ENCODE results near the gene AAGAB.
"Not testable (repeated sequence)": the region's sequence is repeated elsewhere in the genome, so short reads cannot be mapped to it uniquely, and the experiment has no call there.

Gene AAGAB

DNA sequence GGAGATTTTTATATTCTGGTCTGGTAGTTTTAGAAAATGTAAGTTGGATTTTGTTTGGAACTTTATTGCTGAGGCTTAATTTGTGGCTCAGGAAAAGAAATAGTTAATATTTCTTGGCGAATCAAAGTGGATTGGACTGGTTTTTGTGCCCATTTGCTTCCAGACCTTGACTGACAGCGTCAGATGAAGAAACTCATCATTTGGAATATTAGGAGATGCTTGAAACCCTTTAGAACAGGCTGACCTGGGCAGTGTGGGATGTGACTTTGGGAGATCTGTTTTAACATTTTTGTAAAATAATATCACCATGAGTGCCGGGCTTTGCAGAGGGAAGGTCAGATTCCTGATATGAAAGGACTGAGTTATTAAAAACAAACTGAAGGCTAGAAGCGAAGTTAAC is 83.0 kb downstream of the AAGAB start:
- no peak for DNase-seq (ENCODE audit: low read depth)

GRCh38 chr15:67170143-67170925 is 84.1 kb downstream of the AAGAB start:
- no peak for DNase-seq (ENCODE audit: low read depth)

GRCh38 chr15:67168694-67169093 is 85.8 kb downstream of the AAGAB start:
- DNase-seq (ENCODE audit: low read depth): no peak

DNA sequence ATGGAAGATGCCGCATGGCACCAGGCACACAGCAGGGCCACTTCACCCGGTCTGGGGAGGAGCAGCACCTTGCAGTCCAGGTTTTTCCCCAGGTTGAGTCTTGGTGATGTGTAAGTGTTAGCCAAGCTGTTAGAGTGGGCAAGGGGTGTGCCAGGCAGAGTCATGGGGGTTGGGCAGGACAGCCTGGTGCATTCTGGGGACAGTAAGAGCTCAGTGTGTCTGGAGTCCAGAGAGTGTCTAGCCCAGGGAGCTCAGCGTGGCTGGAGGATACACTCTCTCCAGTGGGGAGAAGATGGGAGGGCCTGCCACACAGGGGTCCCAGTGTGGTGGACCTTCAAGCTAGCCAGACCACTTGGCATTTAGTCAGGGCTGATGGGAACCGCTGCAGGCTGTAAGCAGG is 87.4 kb downstream of the AAGAB start:
- DNase-seq (ENCODE audit: low read depth): no peak

DNA sequence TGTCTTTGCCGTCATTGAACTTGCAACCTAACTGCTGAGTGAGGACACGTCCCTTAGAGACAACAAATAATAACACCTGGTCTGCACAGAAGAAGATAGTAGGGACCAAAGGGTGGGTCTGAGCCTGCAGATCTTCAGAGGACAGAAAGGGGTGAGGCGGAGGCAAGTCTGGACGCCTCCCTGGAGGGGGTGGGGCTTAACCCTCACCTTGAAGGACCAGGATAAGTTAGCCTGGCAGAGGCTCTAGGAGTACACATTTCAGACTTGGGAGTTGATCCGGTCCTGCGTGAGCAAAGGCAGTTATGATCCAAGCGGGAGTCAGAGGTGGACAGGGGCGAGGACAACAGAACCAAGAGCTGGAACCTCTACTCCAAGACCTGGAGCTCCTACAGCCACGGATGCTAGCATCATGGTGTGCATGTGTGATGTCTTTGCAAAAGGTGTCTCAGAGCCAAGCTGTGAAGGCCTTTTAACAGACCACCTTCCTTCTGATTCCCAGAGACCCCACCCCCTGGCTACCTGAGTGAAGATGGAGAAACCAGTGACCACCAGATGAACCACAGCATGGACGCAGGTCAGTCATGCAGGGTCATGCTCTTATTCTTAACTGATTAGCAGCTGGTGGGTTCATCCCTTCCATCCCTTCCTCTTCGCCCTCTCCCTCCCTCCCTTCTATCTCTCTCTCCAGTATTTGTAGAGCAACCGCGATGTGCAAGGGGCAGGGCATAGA is 88.0 kb downstream of the AAGAB start:
- DNase-seq (ENCODE audit: low read depth): no peak

DNA sequence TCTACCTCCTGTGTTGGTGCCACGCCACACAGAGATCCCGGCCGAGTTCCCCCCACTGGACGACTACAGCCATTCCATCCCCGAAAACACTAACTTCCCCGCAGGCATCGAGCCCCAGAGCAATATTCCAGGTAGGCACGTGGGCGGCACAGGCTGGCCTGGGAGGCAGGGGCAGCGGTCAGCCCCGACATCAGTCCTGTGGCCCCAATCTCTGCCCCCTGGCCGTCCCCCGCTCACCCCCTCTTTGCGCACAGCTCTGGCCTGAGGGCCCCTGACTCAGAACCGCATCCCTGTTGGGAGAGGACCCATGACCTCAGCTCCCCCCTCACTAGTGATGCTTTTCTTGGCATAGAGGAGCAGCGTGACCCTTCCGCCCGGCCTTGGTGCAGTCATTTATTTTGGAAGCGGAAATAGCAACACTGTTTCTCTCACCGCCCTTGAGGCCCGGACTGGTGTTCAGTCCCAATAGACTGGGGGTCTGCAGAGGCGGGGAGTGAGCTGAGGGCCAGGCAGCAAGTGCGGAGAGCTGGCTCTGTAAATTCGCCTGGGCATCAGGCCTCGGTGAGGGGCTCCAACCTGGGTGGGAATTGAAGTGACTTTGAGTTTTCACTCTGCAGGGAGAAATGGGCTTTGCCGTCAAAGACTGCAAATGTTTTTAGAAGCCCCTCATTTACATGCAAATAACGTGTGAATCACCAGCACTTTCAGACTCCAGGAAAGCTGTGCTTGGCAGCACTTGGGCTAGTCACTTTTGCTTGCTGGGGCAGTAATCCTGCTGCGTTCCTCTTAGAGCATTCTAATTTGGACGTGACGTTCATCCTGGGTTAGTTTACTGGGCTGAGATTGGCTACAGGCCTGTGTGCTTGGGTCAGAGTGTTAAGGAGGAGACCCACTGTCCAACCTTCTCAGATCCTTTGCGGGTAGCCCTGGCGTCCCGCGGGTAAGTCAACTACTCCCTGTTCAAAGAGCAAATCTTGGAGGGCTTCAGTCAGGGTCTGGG is 88.9 kb downstream of the AAGAB start:
- no peak for DNase-seq (ENCODE audit: low read depth)

DNA sequence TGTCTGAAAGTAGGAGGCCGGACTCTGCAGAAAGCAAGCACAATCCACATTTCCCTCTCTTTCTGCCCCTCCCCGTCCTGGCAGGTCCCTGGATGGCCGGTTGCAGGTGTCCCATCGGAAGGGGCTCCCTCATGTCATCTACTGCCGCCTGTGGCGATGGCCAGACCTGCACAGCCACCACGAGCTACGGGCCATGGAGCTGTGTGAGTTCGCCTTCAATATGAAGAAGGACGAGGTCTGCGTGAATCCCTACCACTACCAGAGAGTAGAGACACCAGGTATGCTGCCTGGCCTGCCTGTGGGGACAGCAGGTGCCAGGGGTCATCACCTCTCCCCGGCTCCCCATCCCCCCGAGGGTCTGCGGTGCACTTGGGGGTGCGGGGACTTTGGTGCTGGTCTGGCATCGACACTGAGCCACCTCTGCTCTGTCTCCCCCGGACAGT is 89.6 kb downstream of the AAGAB start:
- DNase-seq (ENCODE audit: low read depth): no peak

- no peak for DNase-seq (ENCODE audit: low read depth)
Measured at GRCh38 chr15:67164401-67164791, 90.1 kb downstream of the AAGAB start.

- DNase-seq (ENCODE audit: low read depth): no peak
Measured at GRCh38 chr15:67163180-67163579, 91.3 kb downstream of the AAGAB start.

DNA sequence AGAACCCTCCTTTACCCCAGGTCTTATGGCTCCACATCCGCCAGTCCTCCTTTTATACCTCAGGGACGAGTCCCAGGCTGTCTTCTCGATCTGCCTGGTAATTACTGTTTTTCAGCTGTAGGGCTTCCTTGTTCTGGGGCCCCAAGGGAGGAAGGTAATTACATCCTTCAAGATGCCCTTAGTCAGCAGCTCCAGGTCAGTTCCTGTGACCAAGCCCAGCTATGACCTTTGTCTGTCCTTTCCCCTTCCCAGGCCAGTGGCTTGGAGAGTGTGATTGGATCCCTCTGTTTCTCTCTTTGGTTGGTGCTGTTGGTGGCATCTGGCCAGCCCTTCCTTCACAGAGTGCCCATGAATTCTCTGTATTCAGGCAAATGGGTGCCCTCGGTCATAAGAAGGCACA is 92.6 kb downstream of the AAGAB start:
- no peak for DNase-seq (ENCODE audit: low read depth)

DNA sequence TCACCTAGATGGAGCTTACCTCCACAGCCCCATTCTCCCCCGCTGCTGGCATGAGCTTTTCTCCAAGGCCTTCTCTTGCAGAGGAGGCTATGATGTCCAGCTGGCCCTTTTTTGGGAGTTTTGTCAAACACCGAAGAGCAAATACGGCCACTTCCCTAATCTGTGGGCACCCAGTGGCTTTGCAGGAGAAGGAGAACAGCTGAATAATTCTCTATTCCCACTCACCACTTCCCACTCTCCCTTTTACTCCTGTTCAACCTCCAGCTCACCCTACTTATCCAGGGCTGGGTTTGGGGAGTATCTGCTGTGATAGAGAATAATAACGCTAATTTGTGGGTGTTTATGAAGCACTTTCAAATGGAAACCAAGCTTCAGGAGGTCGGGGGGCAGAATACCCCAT is 93.0 kb downstream of the AAGAB start:
- DNase-seq (ENCODE audit: low read depth): no peak

- DNase-seq (ENCODE audit: low read depth): no peak
Measured at GRCh38 chr15:67158367-67158766, 96.1 kb downstream of the AAGAB start.

- no peak for DNase-seq (ENCODE audit: low read depth)
Measured at GRCh38 chr15:67157521-67158252, 96.8 kb downstream of the AAGAB start.

DNA sequence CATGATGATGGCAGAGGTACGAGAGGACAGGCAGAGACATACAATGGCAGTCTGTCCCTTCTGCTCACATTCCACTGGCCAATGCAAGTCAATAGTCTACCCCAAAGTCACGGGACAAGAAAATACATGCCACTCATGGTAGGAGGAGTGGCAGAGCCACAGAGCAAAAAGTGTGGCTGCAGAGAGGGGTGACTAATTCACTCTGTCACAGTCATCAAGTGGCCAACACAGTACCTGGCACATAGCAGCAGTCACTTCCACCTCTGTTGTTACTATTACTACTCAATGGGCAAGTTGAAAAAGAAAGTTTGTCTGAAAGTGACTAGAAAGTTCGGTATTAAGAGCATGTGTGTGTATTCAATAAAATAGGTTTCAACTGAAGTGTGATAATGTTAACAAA is 97.6 kb downstream of the AAGAB start:
- DNase-seq (ENCODE audit: low read depth): no peak

GRCh38 chr15:67156426-67156825 is 98.0 kb downstream of the AAGAB start:
- DNase-seq (ENCODE audit: low read depth): no peak

GRCh38 chr15:67154249-67154648 is 100.2 kb downstream of the AAGAB start:
- no peak for DNase-seq (ENCODE audit: low read depth)

DNA sequence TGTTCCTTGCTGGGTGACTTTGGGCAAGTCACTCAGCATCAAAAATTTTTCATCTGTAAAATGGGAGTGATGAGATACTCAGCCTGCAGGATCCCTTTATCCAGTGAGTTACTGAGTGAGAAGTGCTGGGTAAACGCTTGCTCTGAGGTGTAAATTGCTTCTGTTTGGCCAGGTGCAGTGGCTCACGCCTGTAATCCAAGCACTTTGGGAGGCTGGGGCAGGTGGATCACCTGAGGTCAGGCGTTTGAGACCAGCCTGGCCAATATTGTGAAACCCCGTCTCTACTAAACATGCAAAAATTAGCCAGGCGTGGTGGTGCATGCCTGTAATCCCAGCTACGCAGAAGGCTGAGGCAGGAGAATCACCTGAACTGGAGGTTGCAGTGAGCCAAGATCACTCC is 101.4 kb downstream of the AAGAB start:
- DNase-seq (ENCODE audit: low read depth): not testable (repeated sequence)

DNA sequence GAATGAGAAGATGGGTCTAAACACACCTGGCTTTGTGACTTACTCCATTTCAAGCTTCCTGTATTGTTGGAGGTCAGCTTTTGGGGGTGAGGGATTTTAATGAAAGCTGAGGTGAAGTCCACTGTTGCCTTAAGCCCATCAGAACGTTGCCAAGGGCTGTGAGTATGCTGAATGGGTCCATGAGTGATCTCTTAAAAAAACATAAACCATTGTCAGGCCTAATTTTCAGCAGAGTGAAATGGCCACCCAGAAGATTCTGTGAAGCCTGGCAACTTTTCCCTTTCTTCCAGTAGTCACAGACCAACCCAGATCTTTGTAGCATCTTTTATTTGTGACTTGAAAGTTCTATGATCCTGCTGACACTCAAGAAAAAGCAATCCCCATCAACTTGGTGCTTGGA is 102.0 kb downstream of the AAGAB start:
- no peak for DNase-seq (ENCODE audit: low read depth)

Data from T-helper 22 cell (primary cell).